Posterior vena cava (tissue), 2 donors: Measurements from ENCODE around the gene VPS13D. TPM values are rescaled to one million over a fixed set of nuclear protein-coding genes. Genes with fewer than 3 reads are reported as not detected.

Experiments used
- DNase-seq: peaks from one replicate; pipeline ENCODE4 v3.0.0-alpha.2; 2020; ENCODE audit warnings: low spot score
- intact Hi-C, 2 donors: fragments of 100-400 bp; cut with DNase I; formaldehyde crosslinking; loops; one replicate each; pipeline versions ENCODE4 v1.14.1 to v1.14.2; 2022 to 2023
- total RNA-seq, 2 donors: library from RNA; stranded (reverse); fragmentation: NEBNext Ultra II Directional; extraction: Animal tissue kit (Norgen Biotek cat#: 25700); gene quantifications; one replicate each; pipeline ENCODE4 v1.2.1, GENCODE V29; 2021
- donor health status: DM: yes; HTN: yes; CAD: no.
- donor health status: DM: yes; HTN: yes; CAD: no.

The VPS13D gene
- total RNA-seq, 2 donors from 2014 or later: 74.9 to 96.7 TPM

GRCh38 chr1:12269351-12269750, 39.5 kb downstream of the VPS13D start:
- intact Hi-C loops: no loop called here
- no peak for DNase-seq

- intact Hi-C loops: no loop called here
- no peak for DNase-seq
Measured at GRCh38 chr1:12271033-12271432, 41.2 kb downstream of the VPS13D start.

DNA sequence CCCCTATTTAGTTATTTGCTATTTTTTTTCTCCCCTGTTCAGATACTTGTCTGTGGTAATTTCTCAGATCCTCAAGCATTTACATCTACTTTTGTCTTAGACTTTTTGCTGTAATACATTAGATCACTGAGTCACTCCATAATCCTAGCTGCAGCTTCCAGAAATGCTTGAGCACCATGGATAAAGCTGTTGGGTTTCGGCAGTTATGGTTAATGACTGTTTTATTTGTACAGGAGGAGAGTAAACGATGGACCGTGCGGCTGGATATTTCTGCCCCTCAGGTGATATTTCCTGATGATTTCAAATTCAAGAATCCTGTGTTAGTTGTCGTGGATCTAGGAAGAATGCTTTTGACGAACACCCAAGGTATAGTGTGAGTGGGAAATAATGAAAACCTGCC, 42.9 kb downstream of the VPS13D start:
- intact Hi-C loops: no loop called here
- DNase-seq: no peak

DNA sequence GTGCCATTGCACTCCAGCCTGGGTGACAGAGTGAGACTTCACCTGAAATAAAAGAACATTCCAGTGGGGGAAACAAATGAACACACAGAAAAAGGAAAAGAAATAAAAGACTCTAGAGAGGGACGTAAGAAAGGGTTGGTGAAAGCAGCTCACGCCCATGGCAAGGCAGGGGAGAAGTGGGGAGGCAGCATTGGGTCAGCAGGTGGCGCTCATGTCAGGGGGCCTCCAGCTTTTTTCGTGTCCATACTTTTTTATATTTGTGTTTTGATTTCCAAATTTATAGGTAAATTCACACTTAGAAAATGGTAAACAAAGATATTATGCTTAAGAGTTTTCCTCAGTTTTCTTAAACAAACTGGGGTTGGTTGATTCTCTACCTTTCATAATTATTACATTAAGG, 45.5 kb downstream of the VPS13D start:
- DNase-seq: no peak
- intact Hi-C loops: no loop called here

- DNase-seq: no peak
- intact Hi-C loops: no loop called here
Measured at GRCh38 chr1:12276225-12276624, 46.4 kb downstream of the VPS13D start.

DNA sequence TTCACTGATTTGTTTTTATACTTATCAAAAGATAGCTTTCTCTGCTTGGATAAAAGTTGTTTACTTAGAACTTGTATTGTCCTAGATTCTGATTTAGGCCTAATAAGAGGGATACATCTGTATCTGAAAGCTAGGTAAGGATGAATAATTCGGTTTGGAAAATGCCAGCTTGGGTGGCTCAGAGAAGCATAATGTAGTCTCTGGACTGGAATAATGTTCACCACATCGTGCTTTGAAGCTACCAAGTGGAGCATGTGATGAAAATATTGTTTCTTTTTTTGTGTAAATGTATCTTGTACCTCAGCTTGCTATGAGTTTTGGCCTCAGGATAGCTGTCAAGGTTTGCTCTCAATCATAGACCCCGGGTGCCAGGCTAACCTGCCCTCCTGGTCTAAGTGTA, 49.2 kb downstream of the VPS13D start:
- intact Hi-C loops: no loop called here
- no peak for DNase-seq

- intact Hi-C loops: no loop called here
- no peak for DNase-seq
Measured at GRCh38 chr1:12279728-12280464, 50.1 kb downstream of the VPS13D start.

GRCh38 chr1:12282142-12282541, 52.3 kb downstream of the VPS13D start:
- intact Hi-C loops: no loop called here
- no peak for DNase-seq

GRCh38 chr1:12284486-12284885, 54.7 kb downstream of the VPS13D start:
- intact Hi-C loops: no loop called here
- no peak for DNase-seq

GRCh38 chr1:12285496-12286143, 55.8 kb downstream of the VPS13D start:
- intact Hi-C loops: no loop called here
- no peak for DNase-seq

DNA sequence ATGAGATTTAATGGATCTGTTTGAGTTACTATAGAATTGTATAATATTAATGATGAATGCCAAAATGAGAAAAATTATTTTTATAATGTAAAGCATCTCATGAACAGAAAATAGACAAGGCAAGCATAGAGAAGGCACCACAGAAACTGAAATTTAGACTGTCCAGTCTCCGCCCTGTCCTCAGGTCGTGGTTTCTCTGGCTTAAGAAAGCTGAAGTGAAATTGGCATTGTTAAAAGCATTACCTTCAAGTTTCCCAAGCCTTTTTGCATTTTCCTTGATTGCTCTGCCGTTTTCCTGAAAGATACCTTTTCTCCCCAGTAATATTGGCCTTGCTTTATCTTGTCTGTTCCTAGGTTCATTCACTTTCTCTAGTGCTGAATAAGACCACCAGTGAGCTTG, 58.0 kb downstream of the VPS13D start:
- intact Hi-C loops: no loop called here
- DNase-seq: no peak

DNA sequence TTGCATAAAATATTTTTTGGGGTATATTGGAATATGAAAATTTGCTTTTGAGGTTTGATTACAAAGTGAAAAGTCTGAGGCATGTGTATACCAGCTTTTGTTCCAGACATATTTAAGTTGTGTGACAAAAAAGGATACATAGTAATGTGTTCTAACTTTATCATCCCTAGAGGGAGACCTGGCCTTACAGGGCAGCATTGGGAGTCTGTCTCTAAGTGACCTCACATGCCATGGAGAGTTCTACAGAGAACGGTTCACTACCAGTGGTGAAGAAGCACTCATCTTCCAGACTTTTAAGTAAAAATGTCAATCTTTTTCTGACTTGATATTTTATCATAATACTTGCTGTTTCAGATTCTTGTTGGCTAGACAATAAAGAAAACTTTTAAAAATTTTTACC, 61.0 kb downstream of the VPS13D start:
- no peak for DNase-seq
- intact Hi-C loops: no loop called here

- intact Hi-C loops: no loop called here
Measured at GRCh38 chr1:12293416-12293815, 63.6 kb downstream of the VPS13D start.

DNA sequence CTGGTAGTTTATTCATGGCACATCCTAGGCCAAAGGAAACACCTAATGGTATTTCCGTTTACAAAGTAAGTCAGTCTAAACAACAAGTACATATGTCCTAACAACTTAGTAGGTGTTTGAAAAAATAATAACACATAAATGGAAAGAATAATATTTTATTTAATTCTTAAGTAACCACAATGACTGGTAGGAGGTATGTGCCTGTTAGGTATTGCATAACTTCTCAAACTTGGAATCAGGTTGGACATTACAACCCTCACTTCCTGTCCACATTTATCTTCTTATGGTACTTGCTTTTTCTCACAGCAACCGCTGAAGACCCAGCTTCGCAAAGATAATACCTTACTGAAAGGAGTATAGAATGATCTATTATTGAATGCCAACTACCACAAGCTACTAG, 64.2 kb downstream of the VPS13D start:
- DNase-seq: no peak
- intact Hi-C loops: no loop called here

More at GRCh38 chr1:12293416-12293815, 63.6 kb downstream of the VPS13D start:
- no peak for DNase-seq

DNA sequence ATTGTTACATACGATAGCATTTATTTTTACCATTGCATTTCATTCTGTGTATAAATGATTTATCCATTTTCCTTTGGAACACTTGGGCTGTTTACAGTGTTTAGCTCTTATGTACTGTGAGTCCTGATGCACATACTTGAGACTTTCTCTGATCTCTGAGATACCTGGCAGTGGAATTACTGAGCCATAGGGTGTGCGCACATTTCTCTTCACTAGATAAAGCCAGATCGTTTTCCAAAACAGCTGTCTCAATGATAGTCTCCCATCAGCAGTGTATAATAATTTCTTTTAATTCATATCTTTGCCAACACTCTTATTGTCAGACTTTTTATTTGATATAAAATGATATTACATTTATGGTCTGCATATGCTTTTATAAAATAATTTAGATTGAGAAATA, 66.2 kb downstream of the VPS13D start:
- intact Hi-C loops: no loop called here
- DNase-seq: no peak

DNA sequence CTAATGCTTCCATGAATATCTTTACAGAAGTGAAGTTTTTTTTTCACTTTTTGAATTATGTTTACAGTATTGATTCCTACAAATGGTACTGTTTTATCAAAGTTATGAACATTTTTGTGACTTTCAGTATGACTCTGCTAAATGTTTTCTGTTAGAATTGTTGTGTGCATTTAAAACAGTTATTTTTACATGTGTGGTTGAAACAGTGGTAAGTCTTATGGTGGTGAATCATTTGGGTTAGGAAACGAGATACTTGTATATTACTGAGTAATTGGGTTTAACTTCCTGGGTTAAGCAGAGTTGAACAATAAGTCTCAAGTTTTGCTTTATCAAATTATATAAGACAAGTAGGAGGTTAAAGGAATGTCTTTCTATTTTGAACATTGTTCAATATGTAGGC, 66.8 kb downstream of the VPS13D start:
- intact Hi-C loops: no loop called here
- DNase-seq: no peak

DNA sequence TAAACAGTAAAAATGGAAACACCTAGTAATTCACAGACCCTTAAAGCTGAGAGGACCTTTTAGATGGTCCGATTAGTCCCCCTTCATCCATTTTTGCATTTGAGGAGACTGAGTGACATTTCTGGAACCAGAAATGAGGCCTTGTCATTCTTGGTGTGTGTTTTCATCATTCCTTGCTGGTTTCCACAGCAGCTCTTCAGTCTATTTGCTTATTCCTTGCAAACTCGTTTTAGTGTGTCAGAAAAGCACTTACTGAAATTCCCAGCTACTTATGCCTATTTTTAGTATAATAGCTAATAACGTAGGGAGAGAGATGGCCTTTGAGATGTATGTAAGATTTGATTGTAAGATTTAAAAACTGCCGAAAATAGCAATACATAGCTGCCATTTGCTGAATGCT, 70.9 kb downstream of the VPS13D start:
- intact Hi-C loops: no loop called here
- DNase-seq: no peak

DNA sequence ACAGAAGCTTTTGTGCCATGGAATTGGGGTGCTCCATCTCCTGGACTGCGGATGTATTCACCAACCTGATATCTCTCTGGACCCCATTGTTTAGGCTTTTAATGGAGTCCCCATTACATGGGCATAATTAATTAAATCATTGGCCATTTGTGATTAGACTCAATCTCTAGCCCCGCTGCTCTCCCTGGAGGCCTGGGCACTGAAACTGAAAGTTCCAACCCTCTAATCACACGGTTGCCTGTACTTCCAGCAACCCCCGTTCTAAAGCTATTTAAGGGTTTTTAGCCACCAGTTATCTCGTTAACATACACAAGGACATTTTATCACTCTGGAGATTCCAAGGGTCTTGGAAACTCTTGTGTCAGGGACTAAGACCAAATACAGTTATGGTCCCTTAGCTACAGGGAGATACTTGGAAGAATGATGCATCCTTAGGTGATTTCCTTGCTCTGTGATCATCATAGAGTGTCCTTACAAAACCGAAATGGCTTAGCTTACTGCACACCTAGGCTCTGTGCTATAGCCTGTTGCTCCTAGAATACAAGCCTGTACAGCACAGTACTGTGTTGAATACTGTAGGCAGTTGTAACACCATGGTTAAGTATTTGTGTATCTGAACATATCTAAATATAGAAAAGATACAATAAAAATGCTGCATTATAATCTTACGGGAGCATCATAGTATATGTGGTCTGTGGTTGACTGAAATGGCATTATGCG, 71.8 kb downstream of the VPS13D start:
- DNase-seq: no peak
- intact Hi-C loops: no loop called here

GRCh38 chr1:12302798-12303447, 73.1 kb downstream of the VPS13D start:
- no peak for DNase-seq
- intact Hi-C loops: no loop called here

DNA sequence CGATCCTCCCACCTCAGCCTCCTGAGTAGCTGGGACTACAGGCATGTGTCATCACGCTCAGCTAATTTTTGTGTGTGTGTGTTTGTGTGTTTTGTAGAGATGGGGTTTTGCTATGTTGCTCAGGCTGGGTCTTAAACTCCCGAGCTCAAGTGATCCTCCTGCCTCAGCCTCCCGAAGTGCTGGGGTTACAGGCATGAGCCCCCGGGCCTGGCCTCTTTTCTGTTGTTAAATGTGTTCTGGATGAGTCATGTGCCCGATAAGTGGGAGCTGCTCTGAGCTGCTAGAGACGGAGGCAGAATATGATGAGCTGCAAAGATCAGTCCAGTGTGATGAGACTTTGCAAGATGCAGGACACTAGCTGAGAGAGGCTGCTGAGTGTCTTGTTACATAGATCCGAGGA, 75.5 kb downstream of the VPS13D start:
- no peak for DNase-seq
- intact Hi-C loops: no loop called here
